Skeletal muscle satellite cell (primary cell): ENCODE measurements around the gene KLHL25.

ENCODE experiments used
- H3K27me3 ChIP-seq: 2 replicates; pipeline ENCODE4 v1.7.0; 2013; ENCODE audit warnings: low read length; ENCODE audit not compliant: control insufficient read depth, insufficient read depth
- H3K36me3 ChIP-seq: 2 replicates; pipeline ENCODE4 v1.7.0; 2013; ENCODE audit warnings: mild to moderate bottlenecking, control low read depth, low read length; ENCODE audit not compliant: insufficient read depth
- H3K4me1 ChIP-seq: 2 replicates; pipeline ENCODE4 v1.7.0; 2013; ENCODE audit warnings: low read length; ENCODE audit not compliant: control insufficient read depth, insufficient read depth
- H3K4me2 ChIP-seq: 2 replicates; pipeline ENCODE4 v1.7.0; 2013; ENCODE audit warnings: mild to moderate bottlenecking, low read length
- H3K4me3 ChIP-seq: 2 replicates; pipeline ENCODE4 v1.7.0; 2013; ENCODE audit warnings: low read length
- H3K9ac ChIP-seq: 2 replicates; pipeline ENCODE4 v1.7.0; 2013; ENCODE audit warnings: mild to moderate bottlenecking, low read depth, low read length, moderate library complexity
- H3K9me3 ChIP-seq: replicated peaks from 2 replicates; pipeline ENCODE4 v1.7.0; 2013; ENCODE audit warnings: mild to moderate bottlenecking, control low read depth, low read length

Gene KLHL25

DNA sequence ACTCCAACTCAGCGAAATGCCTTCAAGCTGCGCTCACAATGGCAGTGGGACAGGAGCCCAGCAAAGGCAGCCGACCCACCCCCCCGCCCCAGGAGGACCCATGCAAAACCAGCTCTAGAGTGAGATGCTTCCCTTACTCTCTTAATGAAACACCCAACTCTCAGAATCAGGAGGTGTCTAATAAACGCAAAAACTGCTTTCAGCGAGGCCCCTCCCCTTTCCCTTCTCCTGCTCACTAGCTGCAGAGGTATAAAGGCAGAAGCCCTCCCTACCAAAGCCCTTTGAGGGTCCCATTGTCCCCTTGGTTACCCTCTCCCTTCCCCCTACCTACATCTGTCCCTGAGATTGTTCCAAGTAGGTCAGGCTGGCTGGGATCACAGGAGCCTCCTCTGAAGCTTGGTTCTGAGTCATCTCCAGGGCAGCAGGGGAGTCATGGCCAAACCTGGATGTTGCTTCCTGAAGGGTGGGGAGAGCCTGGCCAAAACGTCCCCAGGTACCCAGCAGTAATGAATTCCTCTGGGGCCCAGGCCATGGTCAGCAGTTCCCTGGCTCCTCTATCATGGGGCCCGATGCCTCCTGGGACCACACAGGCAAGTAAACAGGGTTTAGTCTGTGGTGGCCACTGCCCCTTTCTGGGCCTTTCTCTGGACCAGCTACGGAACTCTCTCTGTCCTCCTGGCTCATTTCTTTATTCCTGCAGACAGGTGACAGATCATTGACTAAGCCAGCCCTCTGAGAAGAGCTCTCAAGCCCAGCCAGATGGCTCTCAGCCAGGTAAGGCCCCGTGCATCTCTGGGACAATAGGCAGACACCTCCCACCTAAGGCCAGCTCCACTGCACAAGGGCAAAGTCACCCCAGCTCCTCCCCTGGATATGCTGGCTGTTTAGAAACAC is 8.6 kb downstream of the KLHL25 start:
- H3K4me3 ChIP-seq = peak overlapping the region; percentile 49
- H3K9ac ChIP-seq = peak overlapping the region; percentile 4
- H3K27me3 ChIP-seq = no peaks in the 10 kb centered on the region
- peaks cover 25% of the 10 kb centered on the region for H3K4me1 ChIP-seq
- H3K9me3 ChIP-seq = no peaks in the 10 kb centered on the region
- peaks cover 3% of the 10 kb centered on the region for H3K36me3 ChIP-seq
- peak overlapping the region; percentile 64 for H3K4me2 ChIP-seq

GRCh38 chr15:85782064-85782463 is 12.7 kb downstream of the KLHL25 start:
- Histone ChIP-seq H3K4me3 (no peak overlapping the region), H3K9ac (no peak overlapping the region)

DNA sequence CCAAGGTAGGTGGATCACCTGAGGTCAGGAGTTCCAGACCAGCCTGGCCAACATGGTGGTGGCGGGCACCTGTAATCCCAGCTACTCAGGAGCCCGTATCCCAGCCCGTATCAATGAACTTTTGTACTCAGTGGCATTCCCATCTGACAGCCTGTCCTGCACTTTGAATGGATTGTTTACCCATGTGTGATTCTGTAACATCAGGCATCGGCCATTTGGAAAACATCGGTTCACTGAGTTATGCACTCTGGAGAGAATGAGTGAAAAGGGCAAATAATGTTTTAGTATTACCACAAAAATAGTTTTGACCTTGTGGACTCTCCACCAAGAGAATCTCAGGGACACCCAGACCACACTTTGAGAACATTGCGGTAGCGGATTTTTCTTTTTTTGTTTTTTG is 13.6 kb downstream of the KLHL25 start:
- no peaks in the 10 kb centered on the region for H3K27me3 ChIP-seq
- no peak overlapping the region for H3K9ac ChIP-seq
- H3K4me1 ChIP-seq = peaks cover 10% of the 10 kb centered on the region
- no peaks in the 10 kb centered on the region for H3K9me3 ChIP-seq
- no peak overlapping the region for H3K4me3 ChIP-seq
- no peak overlapping the region for H3K4me2 ChIP-seq
- no peaks in the 10 kb centered on the region for H3K36me3 ChIP-seq

More at GRCh38 chr15:85782064-85782463, 12.7 kb downstream of the KLHL25 start:
- Histone ChIP-seq H3K27me3 (no peaks in the 10 kb centered on the region), H3K9me3 (no peaks in the 10 kb centered on the region), H3K4me1 (peaks cover 18% of the 10 kb centered on the region), H3K4me2 (no peak overlapping the region), H3K36me3 (no peaks in the 10 kb centered on the region)

DNA sequence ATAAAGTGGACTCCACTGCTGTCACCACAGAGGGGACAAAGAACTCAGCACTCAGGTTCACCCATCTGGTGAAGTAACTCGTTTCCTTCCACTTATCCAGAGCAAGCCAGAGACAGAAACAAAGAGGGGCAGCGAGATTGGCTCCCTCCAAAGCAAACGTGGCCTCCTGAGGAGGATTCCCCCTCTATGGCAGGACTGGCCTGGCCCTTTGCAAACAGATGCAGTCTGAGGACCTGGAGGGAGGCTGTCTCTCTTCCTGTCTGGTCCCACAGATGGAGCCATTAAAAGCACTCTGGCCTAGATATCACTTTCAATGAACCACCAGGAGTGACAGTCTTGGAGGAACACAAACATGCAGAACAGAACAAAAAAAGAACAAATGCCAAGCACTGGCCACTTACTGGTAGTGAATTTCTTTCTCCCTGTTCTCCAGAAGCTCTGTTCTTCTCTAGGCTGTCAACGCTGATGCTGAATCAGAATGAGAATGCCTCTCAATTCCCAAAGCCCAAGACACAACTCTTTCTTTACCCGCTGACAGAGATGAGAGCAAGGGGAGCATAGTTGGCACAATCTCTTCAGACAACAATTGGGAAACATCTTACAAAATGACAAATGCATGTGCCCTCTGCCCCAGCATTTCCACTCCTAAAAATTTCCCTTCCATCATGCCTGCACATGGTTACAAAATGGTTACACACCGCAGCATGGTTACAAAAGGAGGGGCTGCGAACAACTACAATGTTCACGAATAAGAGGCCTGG is 14.3 kb downstream of the KLHL25 start:
- no peaks in the 10 kb centered on the region for H3K36me3 ChIP-seq
- no peaks in the 10 kb centered on the region for H3K9me3 ChIP-seq
- H3K4me1 ChIP-seq = peaks cover 4% of the 10 kb centered on the region
- H3K4me3 ChIP-seq = no peak overlapping the region
- H3K4me2 ChIP-seq = no peak overlapping the region
- no peaks in the 10 kb centered on the region for H3K27me3 ChIP-seq
- no peak overlapping the region for H3K9ac ChIP-seq

DNA sequence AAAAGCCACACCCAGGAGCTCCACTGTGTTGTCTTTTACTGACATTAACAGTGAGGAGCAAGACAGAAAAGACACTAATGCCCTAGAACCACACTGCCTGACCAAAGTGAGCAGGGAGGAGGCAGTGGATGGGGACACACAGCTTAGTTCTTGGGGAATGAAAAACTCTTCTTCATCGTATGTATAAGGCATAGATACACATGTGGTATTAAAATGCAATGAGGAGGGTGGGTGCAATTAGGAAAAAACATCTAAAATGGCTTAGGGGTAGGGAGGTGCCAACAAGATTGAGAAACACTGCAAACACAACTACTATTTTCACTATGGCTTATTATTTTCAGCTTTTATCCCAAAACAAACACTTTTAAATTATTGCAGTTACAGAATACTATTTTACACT is 15.5 kb downstream of the KLHL25 start:
- Histone ChIP-seq H3K4me1 (no peaks in the 10 kb centered on the region), H3K36me3 (no peaks in the 10 kb centered on the region), H3K9ac (no peak overlapping the region), H3K27me3 (no peaks in the 10 kb centered on the region), H3K4me3 (no peak overlapping the region), H3K9me3 (no peaks in the 10 kb centered on the region), H3K4me2 (no peak overlapping the region)

- no peak overlapping the region for H3K4me2 ChIP-seq
- H3K4me3 ChIP-seq = no peak overlapping the region
- H3K36me3 ChIP-seq = no peaks in the 10 kb centered on the region
- no peaks in the 10 kb centered on the region for H3K9me3 ChIP-seq
- no peaks in the 10 kb centered on the region for H3K4me1 ChIP-seq
- no peaks in the 10 kb centered on the region for H3K27me3 ChIP-seq
- no peak overlapping the region for H3K9ac ChIP-seq
Measured at GRCh38 chr15:85778107-85778776, 16.5 kb downstream of the KLHL25 start.

DNA sequence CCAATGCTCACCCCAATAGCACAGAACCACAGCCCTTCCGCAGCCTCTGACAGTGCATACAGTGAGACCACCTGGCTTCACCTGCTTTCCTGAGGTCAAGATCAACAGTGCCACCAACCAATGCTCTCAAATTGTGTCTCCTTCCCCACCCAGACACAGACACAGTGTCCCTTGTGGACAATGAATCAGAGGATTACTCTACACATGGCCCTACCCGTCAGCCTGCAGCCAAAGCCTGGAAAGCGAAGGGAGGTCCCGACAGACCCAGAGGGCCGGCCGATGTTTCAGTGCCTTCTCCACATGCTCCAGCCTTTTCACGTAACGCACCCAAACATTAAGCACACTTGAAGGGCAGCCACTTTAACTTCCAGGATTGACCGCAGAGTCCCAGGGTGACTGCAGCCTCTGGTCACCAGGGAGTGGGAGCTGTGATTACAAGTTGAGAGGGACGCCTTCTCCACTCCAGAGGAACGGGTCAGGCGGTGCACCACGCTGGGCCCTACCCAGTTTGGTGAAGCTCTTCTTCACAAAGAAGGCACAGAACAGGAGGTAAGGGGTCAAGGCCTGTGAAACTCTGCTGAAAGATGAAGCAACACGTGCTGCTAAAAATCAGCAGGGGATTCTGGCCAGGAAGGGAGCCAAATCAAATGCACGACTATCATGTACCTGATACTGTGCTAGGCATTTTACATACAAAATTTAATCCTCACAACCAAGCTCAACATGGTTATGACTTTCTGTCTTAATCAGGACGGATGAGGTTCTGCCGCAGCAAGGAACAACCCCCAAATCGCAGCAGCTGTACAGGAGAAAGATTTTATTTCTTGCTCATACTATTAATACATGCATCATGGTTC is 17.2 kb downstream of the KLHL25 start:
- H3K4me3 ChIP-seq = no peak overlapping the region
- H3K27me3 ChIP-seq = no peaks in the 10 kb centered on the region
- H3K4me2 ChIP-seq = no peak overlapping the region
- H3K9ac ChIP-seq = no peak overlapping the region
- no peaks in the 10 kb centered on the region for H3K36me3 ChIP-seq
- no peaks in the 10 kb centered on the region for H3K9me3 ChIP-seq
- H3K4me1 ChIP-seq = peaks cover 4% of the 10 kb centered on the region

GRCh38 chr15:85773970-85774369 is 20.8 kb downstream of the KLHL25 start:
- Histone ChIP-seq H3K9me3 (no peaks in the 10 kb centered on the region), H3K36me3 (no peaks in the 10 kb centered on the region), H3K27me3 (no peaks in the 10 kb centered on the region), H3K4me2 (no peak overlapping the region), H3K4me1 (peaks cover 27% of the 10 kb centered on the region), H3K9ac (no peak overlapping the region), H3K4me3 (no peak overlapping the region)

GRCh38 chr15:85773249-85773648 is 21.5 kb downstream of the KLHL25 start:
- Histone ChIP-seq H3K36me3 (no peaks in the 10 kb centered on the region), H3K4me1 (peaks cover 27% of the 10 kb centered on the region), H3K9me3 (no peaks in the 10 kb centered on the region), H3K9ac (no peak overlapping the region), H3K4me3 (no peak overlapping the region), H3K4me2 (no peak overlapping the region), H3K27me3 (no peaks in the 10 kb centered on the region)

DNA sequence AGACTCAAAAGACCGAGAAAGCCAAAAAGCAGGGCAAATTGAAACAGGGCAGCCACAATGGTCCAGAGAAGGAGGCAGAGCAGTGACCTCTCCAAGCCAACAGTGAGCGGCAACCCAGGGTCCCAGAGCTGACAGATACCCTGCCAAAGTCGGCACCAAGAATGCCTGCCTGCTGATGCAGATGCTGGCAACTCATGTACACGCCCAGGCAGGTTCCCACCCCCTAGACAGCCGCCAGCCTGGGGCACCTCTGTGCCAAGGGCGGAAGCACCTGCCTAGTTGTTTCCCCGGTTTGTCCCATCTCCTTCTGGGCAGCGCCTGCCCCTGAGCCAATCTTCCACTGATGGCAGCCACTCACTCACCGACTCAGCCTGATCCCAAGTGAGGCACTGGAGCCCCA is 22.1 kb downstream of the KLHL25 start:
- H3K4me2 ChIP-seq = no peak overlapping the region
- H3K4me3 ChIP-seq = no peak overlapping the region
- no peaks in the 10 kb centered on the region for H3K9me3 ChIP-seq
- H3K4me1 ChIP-seq = peaks cover 27% of the 10 kb centered on the region
- H3K9ac ChIP-seq = no peak overlapping the region
- H3K27me3 ChIP-seq = no peaks in the 10 kb centered on the region
- no peaks in the 10 kb centered on the region for H3K36me3 ChIP-seq
